ENCODE measurements around the gene NRP1. TPM values are rescaled to one million over a fixed set of nuclear protein-coding genes. Genes with fewer than 3 reads are reported as not detected.

Gene NRP1
- polyA plus RNA-seq, 4 donors: 145 to 181 (median 161) TPM

GRCh38 chr10:33350041-33350440, 15.6 kb upstream of the NRP1 start:
- no peak for DNase-seq (ENCODE audit: low read depth in 4 of 4, low spot score in 2 of 4)

GRCh38 chr10:33349268-33349667, 14.8 kb upstream of the NRP1 start:
- DNase-seq (ENCODE audit: low read depth in 4 of 4, low spot score in 2 of 4): no peak

GRCh38 chr10:33347211-33347610, 12.7 kb upstream of the NRP1 start:
- no peak for DNase-seq (ENCODE audit: low read depth in 4 of 4, low spot score in 2 of 4)

- DNase-seq (ENCODE audit: low read depth in 4 of 4, low spot score in 2 of 4): no peak
These were observed 10.8 kb upstream of the NRP1 start for GRCh38 chr10:33345236-33345635.

GRCh38 chr10:33344676-33345075, 10.2 kb upstream of the NRP1 start:
- no peak for DNase-seq (ENCODE audit: low read depth in 4 of 4, low spot score in 2 of 4)

- no peak for DNase-seq (ENCODE audit: low read depth in 4 of 4, low spot score in 2 of 4)
These were observed 7.2 kb upstream of the NRP1 start for GRCh38 chr10:33341637-33342036.

GRCh38 chr10:33337326-33337957, 3.0 kb upstream of the NRP1 start:
- DNase-seq (ENCODE audit: low read depth in 4 of 4, low spot score in 2 of 4): peak in 1 of 4 donors; percentile 50

GRCh38 chr10:33336582-33337325, 2.3 kb upstream of the NRP1 start:
- DNase-seq (ENCODE audit: low read depth in 4 of 4, low spot score in 2 of 4): peak in 2 of 4 donors; percentile 65 to 68

GRCh38 chr10:33335801-33336581, 1.5 kb upstream of the NRP1 start:
- DNase-seq (ENCODE audit: low read depth in 4 of 4, low spot score in 2 of 4): peak in 1 of 4 donors; percentile 50

GRCh38 chr10:33335551-33335800, 1.0 kb upstream of the NRP1 start:
- no peak for DNase-seq (ENCODE audit: low read depth in 4 of 4, low spot score in 2 of 4)

GRCh38 chr10:33334805-33335550, 511 bp upstream of the NRP1 start:
- peak; percentile 78 to 94 (median 86) for DNase-seq (ENCODE audit: low read depth in 4 of 4, low spot score in 2 of 4)

- no peak for DNase-seq (ENCODE audit: low read depth in 4 of 4, low spot score in 2 of 4)
These were observed 986 bp downstream of the NRP1 start for GRCh38 chr10:33333260-33334101.

- DNase-seq (ENCODE audit: low read depth in 4 of 4, low spot score in 2 of 4): peak in 1 of 4 donors; percentile 34
These were observed 2.0 kb downstream of the NRP1 start for GRCh38 chr10:33332183-33333065.

GRCh38 chr10:33331379-33331694, 3.1 kb downstream of the NRP1 start:
- no peak for DNase-seq (ENCODE audit: low read depth in 4 of 4, low spot score in 2 of 4)

- peak in 2 of 4 donors; percentile 77 to 82 for DNase-seq (ENCODE audit: low read depth in 4 of 4, low spot score in 2 of 4)
These were observed 3.7 kb downstream of the NRP1 start for GRCh38 chr10:33330543-33331378.

GRCh38 chr10:33329178-33329577, 5.3 kb downstream of the NRP1 start:
- no peak for DNase-seq (ENCODE audit: low read depth in 4 of 4, low spot score in 2 of 4)

GRCh38 chr10:33328253-33328652, 6.2 kb downstream of the NRP1 start:
- DNase-seq (ENCODE audit: low read depth in 4 of 4, low spot score in 2 of 4): no peak

GRCh38 chr10:33327751-33328150, 6.7 kb downstream of the NRP1 start:
- DNase-seq (ENCODE audit: low read depth in 4 of 4, low spot score in 2 of 4): no peak

Measured in left renal cortex interstitium (tissue), 4 donors.